Common myeloid progenitor, CD34-positive (primary cell): ENCODE results near the gene ELOVL2.

ENCODE experiments used
- CTCF ChIA-PET: fragments of 350-600 bp; sonication (Branson Sonifier 250); formaldehyde crosslinking; loops from one replicate; lab custom pipeline; 2021; ENCODE audit warnings: antibody characterized with exemption; lab: Charles Lee
- POLR2A ChIA-PET: fragments of 350-600 bp; sonication (Branson Sonifier 250); formaldehyde crosslinking; loops from one replicate; lab custom pipeline; 2021; ENCODE audit warnings: antibody characterized with exemption; lab: Charles Lee
- DNase-seq, 3 donors: peaks; one replicate each; pipeline versions ENCODE4 v3.0.0 to v3.0.0-alpha.2; 2013
- H3K27ac ChIP-seq, 2 experiments: 1 replicate in 1 of 2; 2 replicates in 1 of 2; pipeline ENCODE4 v1.7.0; 2013; ENCODE audit warnings: inconsistent platforms in 2 of 2, low read length in 2 of 2, mild to moderate bottlenecking in 2 of 2, low read depth in 1 of 2, moderate library complexity in 1 of 2; ENCODE audit not compliant: severe bottlenecking in 2 of 2, insufficient read depth in 1 of 2, poor library complexity in 1 of 2
- H3K27me3 ChIP-seq, 5 experiments: replicated peaks in 2 of 5; 1 replicate in 3 of 5; 2 replicates in 2 of 5; pipeline versions ENCODE4 v1.6.1 to v1.7.0; 2013; ENCODE audit warnings: low read length in 4 of 5, mild to moderate bottlenecking in 2 of 5, moderate library complexity in 2 of 5, inconsistent platforms in 1 of 5; ENCODE audit not compliant: insufficient read depth in 5 of 5, control insufficient read depth in 4 of 5
- H3K36me3 ChIP-seq, 4 experiments: 1 replicate in 2 of 4; 2 replicates in 2 of 4; pipeline versions ENCODE4 v1.6.1 to v1.7.0; 2013; ENCODE audit warnings: low read length in 3 of 4, control low read depth in 1 of 4, mild to moderate bottlenecking in 1 of 4; ENCODE audit not compliant: control insufficient read depth in 4 of 4, insufficient read depth in 4 of 4
- H3K4me1 ChIP-seq, 4 experiments: 1 replicate in 3 of 4; 2 replicates in 1 of 4; pipeline versions ENCODE4 v1.6.1 to v1.7.1; 2013; ENCODE audit warnings: low read length in 3 of 4, mild to moderate bottlenecking in 3 of 4, control low read depth in 1 of 4, inconsistent platforms in 1 of 4, moderate library complexity in 1 of 4; ENCODE audit not compliant: control insufficient read depth in 4 of 4, insufficient read depth in 4 of 4; ENCODE audit errors: control extremely low read depth in 1 of 4
- H3K4me3 ChIP-seq, 7 experiments: 1 replicate in 4 of 7; 2 replicates in 3 of 7; pipeline versions ENCODE4 v1.5.1 to v1.7.0; 2013; ENCODE audit warnings: mild to moderate bottlenecking in 7 of 7, low read length in 6 of 7, moderate library complexity in 6 of 7, inconsistent platforms in 2 of 7, low read depth in 2 of 7, control low read depth in 1 of 7; ENCODE audit not compliant: insufficient read depth in 4 of 7, control insufficient read depth in 1 of 7; ENCODE audit errors: extremely low read depth in 1 of 7
- H3K9me3 ChIP-seq, 5 experiments: 1 replicate in 4 of 5; 2 replicates in 1 of 5; pipeline versions ENCODE4 v1.6.1 to v1.7.1; 2013; ENCODE audit warnings: low read length in 4 of 5, mild to moderate bottlenecking in 2 of 5, inconsistent platforms in 1 of 5, low read depth in 1 of 5, moderate library complexity in 1 of 5; ENCODE audit not compliant: control insufficient read depth in 4 of 5, insufficient read depth in 2 of 5; ENCODE audit errors: control extremely low read depth in 1 of 5
- WGBS: methylation state at CpG from one replicate; pipeline ENCODE4 v1.1.5; 2013; ENCODE audit not compliant: insufficient coverage; 5-methylcytosine and 5-hydroxymethylcytosine counted together

The ELOVL2 gene

DNA sequence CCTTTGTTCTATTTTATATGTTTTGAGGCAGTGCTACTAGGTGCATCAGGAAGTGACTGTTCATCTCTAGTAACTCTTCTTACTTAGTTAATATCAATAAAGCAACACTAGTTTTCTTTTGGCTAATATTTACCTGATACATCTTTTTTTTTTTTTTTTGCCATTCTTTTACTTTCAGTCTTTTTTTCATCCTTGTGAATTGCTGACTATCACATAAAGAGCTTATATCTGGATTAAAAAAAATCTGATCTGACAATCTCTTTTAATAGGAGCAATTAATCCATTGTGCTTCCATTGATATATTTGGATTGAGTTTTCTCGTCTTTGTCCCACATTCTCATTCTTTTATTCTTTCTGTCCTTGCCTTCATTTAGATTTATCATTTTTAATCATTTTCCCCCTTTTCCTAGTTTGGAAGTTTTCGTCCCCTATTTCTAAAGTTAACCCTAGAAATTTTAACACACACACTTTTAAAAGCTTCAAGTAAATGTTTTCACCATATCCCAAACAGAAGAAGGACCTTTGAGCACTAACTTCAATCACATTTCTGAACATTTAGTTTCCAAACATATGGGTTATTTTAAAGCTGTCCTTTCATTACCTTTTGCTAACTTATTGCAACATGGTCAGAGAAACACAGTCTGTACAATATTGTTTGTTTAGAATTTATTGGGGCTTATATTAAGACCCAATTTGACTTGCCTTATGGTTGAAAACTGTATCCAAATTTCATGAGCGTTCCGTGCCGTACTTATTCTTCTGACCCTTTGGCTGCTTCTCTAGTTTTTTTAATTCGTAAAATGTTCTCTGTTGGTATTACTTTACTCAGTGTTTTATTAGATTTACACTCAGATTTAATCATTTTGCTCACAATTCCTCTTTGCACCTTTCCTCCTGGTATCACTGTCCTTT lies 94.3 kb downstream of the ELOVL2 start:
- H3K9me3 ChIP-seq, result no peaks in the 10 kb centered on the region
- no peak overlapping the region for H3K4me3 ChIP-seq
- POLR2A ChIA-PET, result no interaction called here
- DNase-seq, result no peak
- WGBS, result 100% methylated on average over 2 of the region's 6 CpGs
- no peaks in the 10 kb centered on the region for H3K36me3 ChIP-seq
- CTCF ChIA-PET, result interaction anchor here (2.4 kb wide), 1 partner anchor 121 kb away, joined by 21 read pairs; no protein-coding TSS in a partner anchor
- no peaks in the 10 kb centered on the region for H3K27me3 ChIP-seq
- no peak overlapping the region for H3K27ac ChIP-seq
- H3K4me1 ChIP-seq, result no peaks in the 10 kb centered on the region

DNA sequence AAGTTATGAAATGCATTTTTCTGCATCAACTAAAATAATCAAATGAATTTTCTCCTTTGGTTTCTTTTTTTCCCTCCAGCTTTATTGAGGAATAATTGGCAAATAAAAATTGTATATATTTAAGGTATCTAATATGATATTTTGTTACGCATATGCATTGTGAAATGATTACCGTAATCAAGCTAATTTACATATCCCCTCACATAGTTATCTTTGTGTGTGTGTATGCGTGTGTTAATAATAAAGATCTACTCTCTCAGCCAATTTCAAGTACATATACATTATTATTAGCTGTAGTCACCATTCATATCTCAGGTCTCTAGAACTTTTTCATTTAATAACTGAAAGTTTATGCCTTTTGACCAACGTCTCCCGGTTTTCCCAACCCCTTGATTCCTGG lies 96.1 kb downstream of the ELOVL2 start:
- H3K4me3 ChIP-seq, result no peak overlapping the region
- no peaks in the 10 kb centered on the region for H3K36me3 ChIP-seq
- H3K27ac ChIP-seq, result no peak overlapping the region
- no peaks in the 10 kb centered on the region for H3K4me1 ChIP-seq
- H3K27me3 ChIP-seq, result no peaks in the 10 kb centered on the region
- DNase-seq, result no peak
- H3K9me3 ChIP-seq, result no peaks in the 10 kb centered on the region
- ChIA-PET POLR2A (no interaction called here), CTCF (interaction anchor here (1.1 kb wide), 1 partner anchor 548 kb away, joined by 3 read pairs; no protein-coding TSS in a partner anchor)
- 92% methylated on average over 2 of the region's 5 CpGs for WGBS

DNA sequence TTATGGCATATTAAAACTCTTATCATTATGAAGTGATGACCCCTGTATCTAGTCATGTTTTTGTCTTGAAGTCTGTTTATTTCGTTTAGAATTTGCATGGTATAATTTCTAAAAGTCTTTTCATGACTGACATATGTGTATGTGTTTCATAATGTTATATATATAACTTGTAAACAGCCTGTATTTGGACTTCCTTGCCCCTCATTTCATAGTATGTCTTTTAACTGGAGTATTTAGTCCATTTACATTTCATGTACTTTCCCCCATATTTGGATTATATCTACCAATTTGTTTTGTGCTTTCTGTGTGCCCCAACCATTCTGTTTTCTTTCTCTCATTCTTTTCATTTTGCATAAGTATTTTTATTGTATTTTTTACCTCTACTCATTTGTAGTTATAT lies 98.3 kb downstream of the ELOVL2 start:
- Histone ChIP-seq H3K27ac (no peak overlapping the region), H3K4me1 (no peaks in the 10 kb centered on the region), H3K9me3 (no peaks in the 10 kb centered on the region), H3K36me3 (no peaks in the 10 kb centered on the region), H3K27me3 (no peaks in the 10 kb centered on the region), H3K4me3 (no peak overlapping the region)
- no CpG with 5 or more reads among the region's 1 CpG for WGBS
- no peak for DNase-seq
- CTCF ChIA-PET, result no interaction called here
- POLR2A ChIA-PET, result no interaction called here

DNA sequence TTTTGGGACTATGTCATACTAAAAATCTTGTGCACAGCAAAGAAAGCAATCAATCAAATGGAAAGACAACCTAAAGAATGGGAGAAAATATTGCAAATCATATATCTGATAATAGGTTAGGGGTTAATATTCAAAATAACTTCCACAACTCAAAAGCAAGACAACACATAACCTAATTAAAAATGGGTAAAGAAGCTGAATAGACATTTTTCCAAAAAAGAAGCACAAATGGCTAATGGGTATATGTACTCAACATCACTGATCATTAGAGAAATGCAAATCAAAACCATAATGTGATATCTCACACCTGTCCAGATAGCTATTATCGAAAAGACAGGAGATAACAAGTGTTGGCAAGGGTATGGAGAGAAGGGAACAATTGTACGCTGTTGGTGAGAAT lies 104.3 kb downstream of the ELOVL2 start:
- no CpG with 5 or more reads among the region's 2 CpGs for WGBS
- POLR2A ChIA-PET, result no interaction called here

DNA sequence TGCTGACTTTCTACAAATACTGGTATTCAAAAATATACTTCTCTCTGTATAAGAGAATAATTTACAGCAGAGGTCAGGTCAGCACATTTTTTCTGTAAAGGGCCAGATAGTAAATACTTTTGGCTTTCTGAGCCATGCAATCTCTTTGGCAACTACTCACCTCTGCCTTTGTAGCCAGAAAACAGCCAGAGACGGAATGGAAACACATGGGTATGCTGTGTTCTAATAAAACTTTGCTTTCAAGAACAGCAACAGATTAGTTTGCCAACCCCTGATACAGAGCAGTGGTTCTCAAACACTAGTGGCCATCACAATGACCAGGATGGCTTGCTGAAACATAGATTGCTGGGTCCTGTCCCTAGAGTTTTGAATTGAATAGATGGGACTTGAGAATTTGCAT lies 111.0 kb downstream of the ELOVL2 start:
- ChIA-PET POLR2A (no interaction called here), CTCF (interaction anchor here (1.2 kb wide), 1 partner anchor 19 kb away, joined by 3 read pairs; no protein-coding TSS in a partner anchor)
- 100% methylated on average over 1 of the region's 1 CpG for WGBS
- peaks cover 0 to 4% (median 0%) of the 10 kb centered on the region in 5 experiments for H3K27me3 ChIP-seq
- H3K27ac ChIP-seq, result no peak overlapping the region
- no peaks in the 10 kb centered on the region for H3K4me1 ChIP-seq
- peaks cover 0 to 6% (median 0%) of the 10 kb centered on the region in 5 experiments for H3K9me3 ChIP-seq
- no peak for DNase-seq
- no peaks in the 10 kb centered on the region for H3K36me3 ChIP-seq
- no peak overlapping the region for H3K4me3 ChIP-seq

More for the DNA sequence above, 104.3 kb downstream of the ELOVL2 start:
- CTCF ChIA-PET, result no interaction called here
- Histone ChIP-seq H3K4me1 (no peaks in the 10 kb centered on the region), H3K27me3 (no peaks in the 10 kb centered on the region), H3K27ac (no peak overlapping the region), H3K36me3 (no peaks in the 10 kb centered on the region), H3K9me3 (no peaks in the 10 kb centered on the region), H3K4me3 (no peak overlapping the region)
- DNase-seq, result no peak
